ENCODE data around the gene EIF2B1.

- TF ChIP-seq POLR2A (IDR thresholded peaks at IDR 0.05; ENCODE audit: low read depth, low read length): no peak
- no peak for TF ChIP-seq TAF1 (IDR thresholded peaks at IDR 0.05; ENCODE audit: low read depth, low read length)
These were observed 42.0 kb upstream of the EIF2B1 start for GRCh38 chr12:123675436-123675835.
